GM23248 (cell line): Measurements from ENCODE around the gene TRIM29. TPM values are rescaled to one million over a fixed set of nuclear protein-coding genes. Genes with fewer than 3 reads are reported as not detected.

Source experiments
- DNase-seq: peaks from one replicate; pipeline ENCODE4 v3.0.0-alpha.2; 2015
- H2AFZ ChIP-seq: fragments of 200-600 bp; sonication (generic); 2 replicates; pipeline ENCODE4 v1.6.1; 2016; ENCODE audit warnings: antibody characterized with exemption
- H3F3A ChIP-seq: fragments of 200-600 bp; sonication (generic); 2 replicates; pipeline ENCODE4 v1.6.1; 2016; ENCODE audit warnings: mild to moderate bottlenecking, antibody characterized with exemption, mixed run types; ENCODE audit not compliant: insufficient read depth
- H3K27ac ChIP-seq: fragments of 200-600 bp; sonication (generic); 2 replicates; pipeline ENCODE4 v1.5.1; 2016; ENCODE audit warnings: mild to moderate bottlenecking
- H3K27me3 ChIP-seq: fragments of 200-600 bp; sonication (generic); replicated peaks from 2 replicates; pipeline ENCODE4 v1.6.1; 2016; ENCODE audit warnings: mild to moderate bottlenecking; ENCODE audit not compliant: insufficient read depth
- H3K36me3 ChIP-seq: fragments of 200-600 bp; sonication (generic); 2 replicates; pipeline ENCODE4 v1.6.1; 2016; ENCODE audit warnings: low read depth, mild to moderate bottlenecking
- H3K4me1 ChIP-seq: fragments of 200-600 bp; sonication (generic); 2 replicates; pipeline ENCODE4 v1.6.1; 2016; ENCODE audit warnings: mild to moderate bottlenecking; ENCODE audit not compliant: insufficient read depth
- H3K4me2 ChIP-seq: fragments of 200-600 bp; sonication (generic); one replicate; pipeline ENCODE4 v1.6.1; 2016; ENCODE audit warnings: mild to moderate bottlenecking; ENCODE audit not compliant: unreplicated experiment
- H3K4me3 ChIP-seq: fragments of 200-600 bp; sonication (generic); 2 replicates; pipeline ENCODE4 v1.5.1; 2016; ENCODE audit warnings: mild to moderate bottlenecking
- H3K79me2 ChIP-seq: fragments of 200-600 bp; sonication (generic); 2 replicates; pipeline ENCODE4 v1.6.1; 2016; ENCODE audit warnings: mild to moderate bottlenecking; ENCODE audit not compliant: insufficient read depth
- H3K9ac ChIP-seq: fragments of 200-600 bp; sonication (generic); 2 replicates; pipeline ENCODE4 v1.6.1; 2016; ENCODE audit warnings: mild to moderate bottlenecking
- H3K9me2 ChIP-seq: fragments of 200-600 bp; sonication (generic); 2 replicates; pipeline ENCODE4 v1.6.1; 2016; ENCODE audit warnings: mixed run types, mild to moderate bottlenecking, moderate library complexity; ENCODE audit not compliant: insufficient read depth
- H3K9me3 ChIP-seq: fragments of 200-600 bp; sonication (generic); one replicate; pipeline ENCODE4 v1.6.1; 2017; ENCODE audit warnings: low read depth
- H4K20me1 ChIP-seq: fragments of 200-600 bp; sonication (generic); 2 replicates; pipeline ENCODE4 v1.6.0; 2016; ENCODE audit not compliant: insufficient read depth
- EZH2 ChIP-seq: fragments of 200-600 bp; sonication (generic); IDR thresholded peaks from 2 replicates; pipeline ENCODE4 v1.6.1; 2018; ENCODE audit warnings: antibody characterized with exemption, mild to moderate bottlenecking; ENCODE audit not compliant: insufficient read depth, poor library complexity, severe bottlenecking
- EZH2phosphoT487 ChIP-seq: fragments of 200-600 bp; sonication (generic); IDR thresholded peaks from 2 replicates; pipeline ENCODE4 v1.6.1; 2018; ENCODE audit warnings: antibody characterized with exemption, moderate library complexity, mild to moderate bottlenecking, low read depth; ENCODE audit not compliant: insufficient read depth
- WGBS, 2 experiments: methylation state at CpG; one replicate each; pipeline ENCODE4 v1.1.6; 2015 to 2017; ENCODE audit warnings: low lambda C conversion rate in 2 of 2, low coverage in 1 of 2; ENCODE audit errors: missing lambda C conversion rate in 2 of 2; 5-methylcytosine and 5-hydroxymethylcytosine counted together
- in situ Hi-C: fragments of 300-500 bp; cut with MboI; formaldehyde crosslinking; loops from 2 replicates; pipeline ENCODE4 v1.15.0; 2020
- polyA plus RNA-seq: library from polyadenylated mRNA; unstranded; fragments of >200 nt; fragmentation: Nextera tagmentation; extraction: Ambion mirVana; gene quantifications from 2 replicates; pipeline ENCODE4 v1.2.1, GENCODE V29; 2016
- total RNA-seq: library from RNA; depleted of rRNA; stranded (reverse); fragments of >200 nt; shearing (Covaris generic); gene quantifications from 2 replicates; pipeline ENCODE4 v1.2.3, GENCODE V29; 2014

TRIM29 gene
- total and polyA plus RNA-seq, 2 experiments from 2014 or later: 0.86 TPM; not detected in 1

- H3K4me2 ChIP-seq: no peak overlapping the region
- H3K27ac ChIP-seq: no peak overlapping the region
- no peaks in the 10 kb centered on the region for H4K20me1 ChIP-seq
- no peak overlapping the region for H3K4me3 ChIP-seq
- no peak for DNase-seq
- 39 to 44% methylated on average over 2 of the region's 2 CpGs for WGBS, 2 experiments
- no peaks in the 10 kb centered on the region for H3K9me2 ChIP-seq
- H3F3A ChIP-seq: no peaks in the 10 kb centered on the region
- H3K9ac ChIP-seq: no peak overlapping the region
- no peaks in the 10 kb centered on the region for H3K79me2 ChIP-seq
- H3K4me1 ChIP-seq: no peaks in the 10 kb centered on the region
- H3K9me3 ChIP-seq: peaks cover 3% of the 10 kb centered on the region
- H2AFZ ChIP-seq: no peak overlapping the region
- H3K27me3 ChIP-seq: peaks cover 69% of the 10 kb centered on the region
- no peaks in the 10 kb centered on the region for H3K36me3 ChIP-seq
- TF ChIP-seq EZH2phosphoT487: no peak
- no peak for TF ChIP-seq EZH2
- in situ Hi-C loops: no loop called here
Measured at GRCh38 chr11:120153221-120153620, 15.3 kb upstream of the TRIM29 start.

GRCh38 chr11:120151536-120151935, 13.6 kb upstream of the TRIM29 start:
- H3K27me3 ChIP-seq: peaks cover 64% of the 10 kb centered on the region
- no peak overlapping the region for H3K4me2 ChIP-seq
- H3K9me2 ChIP-seq: no peaks in the 10 kb centered on the region
- no peak overlapping the region for H3K27ac ChIP-seq
- H4K20me1 ChIP-seq: no peaks in the 10 kb centered on the region
- H3K9ac ChIP-seq: no peak overlapping the region
- WGBS, 2 experiments: 31 to 34% methylated on average over 1 of the region's 1 CpG
- H3K79me2 ChIP-seq: no peaks in the 10 kb centered on the region
- no peak for DNase-seq
- H3K9me3 ChIP-seq: peaks cover 3% of the 10 kb centered on the region
- no peak for TF ChIP-seq EZH2phosphoT487
- no peak for TF ChIP-seq EZH2
- no peak overlapping the region for H2AFZ ChIP-seq
- no peaks in the 10 kb centered on the region for H3K4me1 ChIP-seq
- no peaks in the 10 kb centered on the region for H3K36me3 ChIP-seq
- in situ Hi-C loops: no loop called here
- no peaks in the 10 kb centered on the region for H3F3A ChIP-seq
- no peak overlapping the region for H3K4me3 ChIP-seq

GRCh38 chr11:120149246-120149645, 11.3 kb upstream of the TRIM29 start:
- Histone ChIP-seq H4K20me1 (no peaks in the 10 kb centered on the region), H3K79me2 (no peaks in the 10 kb centered on the region), H3K4me1 (no peaks in the 10 kb centered on the region), H3K9me3 (no peaks in the 10 kb centered on the region), H3K4me2 (no peak overlapping the region), H2AFZ (no peak overlapping the region), H3K27ac (no peak overlapping the region), H3F3A (no peaks in the 10 kb centered on the region), H3K36me3 (no peaks in the 10 kb centered on the region), H3K9me2 (no peaks in the 10 kb centered on the region), H3K27me3 (peaks cover 76% of the 10 kb centered on the region), H3K9ac (no peak overlapping the region), H3K4me3 (no peak overlapping the region)
- no peak for TF ChIP-seq EZH2
- no peak for TF ChIP-seq EZH2phosphoT487
- 65 to 70% methylated on average over 3 of the region's 3 CpGs for WGBS, 2 experiments
- DNase-seq: no peak
- in situ Hi-C loops: no loop called here

- TF ChIP-seq EZH2phosphoT487: no peak
- TF ChIP-seq EZH2: no peak
- no peaks in the 10 kb centered on the region for H4K20me1 ChIP-seq
- no peak overlapping the region for H3K4me2 ChIP-seq
- H3K27me3 ChIP-seq: peaks cover 76% of the 10 kb centered on the region
- no peak overlapping the region for H3K27ac ChIP-seq
- no peak overlapping the region for H2AFZ ChIP-seq
- no peak overlapping the region for H3K9ac ChIP-seq
- no peaks in the 10 kb centered on the region for H3K9me3 ChIP-seq
- no peaks in the 10 kb centered on the region for H3K79me2 ChIP-seq
- H3K36me3 ChIP-seq: no peaks in the 10 kb centered on the region
- DNase-seq: no peak
- H3K4me1 ChIP-seq: no peaks in the 10 kb centered on the region
- in situ Hi-C loops: no loop called here
- no peaks in the 10 kb centered on the region for H3K9me2 ChIP-seq
- no peaks in the 10 kb centered on the region for H3F3A ChIP-seq
- WGBS, 2 experiments: 44 to 47% methylated on average over 5 of the region's 5 CpGs
- H3K4me3 ChIP-seq: no peak overlapping the region
Measured at GRCh38 chr11:120147950-120148270, 10.0 kb upstream of the TRIM29 start.

GRCh38 chr11:120147094-120147949, 9.4 kb upstream of the TRIM29 start:
- DNase-seq: no peak
- H3K9ac ChIP-seq: no peak overlapping the region

More at GRCh38 chr11:120147094-120147949, 9.4 kb upstream of the TRIM29 start:
- Histone ChIP-seq H3K9me2 (no peaks in the 10 kb centered on the region), H3K79me2 (no peaks in the 10 kb centered on the region), H3K4me1 (no peaks in the 10 kb centered on the region), H3K27ac (no peak overlapping the region), H4K20me1 (no peaks in the 10 kb centered on the region), H3K4me3 (no peak overlapping the region), H3F3A (no peaks in the 10 kb centered on the region), H3K9me3 (no peaks in the 10 kb centered on the region), H3K4me2 (no peak overlapping the region), H3K36me3 (no peaks in the 10 kb centered on the region), H2AFZ (no peak overlapping the region), H3K27me3 (peaks cover 73% of the 10 kb centered on the region)
- in situ Hi-C loops: no loop called here
- TF ChIP-seq EZH2: no peak
- no peak for TF ChIP-seq EZH2phosphoT487
- WGBS, 2 experiments: 52 to 56% methylated on average over 12 to 17 of the region's 17 CpGs
